NB4 (cell line): Measurements from ENCODE around the gene IZUMO4.
A peak's percentile ranks its signal among the peaks of the same experiment; 100 is the strongest.

ENCODE experiments used
- DNase-seq: peaks from one replicate; pipeline ENCODE4 v3.0.0; 2010; ENCODE audit warnings: low read depth
- H3K4me3 ChIP-seq: one replicate; pipeline ENCODE4 v1.5.1; 2011; ENCODE audit warnings: mild to moderate bottlenecking, low read depth, low read length, moderate library complexity
- CTCF ChIP-seq: IDR thresholded peaks from one replicate; pipeline ENCODE4 v1.5.1; 2012; ENCODE audit warnings: low read depth, low read length
- MAX ChIP-seq: IDR thresholded peaks from 2 replicates; pipeline ENCODE4 v1.6.1; 2011; ENCODE audit warnings: low read depth, low read length
- MYC ChIP-seq: IDR thresholded peaks from 2 replicates; pipeline ENCODE4 v1.6.1; 2011; ENCODE audit warnings: low read depth, low read length
- POLR2A ChIP-seq: IDR thresholded peaks from 2 replicates; pipeline ENCODE4 v1.6.1; 2011; ENCODE audit warnings: mild to moderate bottlenecking; ENCODE audit not compliant: insufficient read length; ENCODE audit errors: extremely low read depth

Gene IZUMO4, protein sequence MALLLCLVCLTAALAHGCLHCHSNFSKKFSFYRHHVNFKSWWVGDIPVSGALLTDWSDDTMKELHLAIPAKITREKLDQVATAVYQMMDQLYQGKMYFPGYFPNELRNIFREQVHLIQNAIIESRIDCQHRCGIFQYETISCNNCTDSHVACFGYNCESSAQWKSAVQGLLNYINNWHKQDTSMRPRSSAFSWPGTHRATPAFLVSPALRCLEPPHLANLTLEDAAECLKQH

GRCh38 chr19:2096480-2097202 lies at the start of gene IZUMO4:
Gene IZUMO4 (plus strand): TSS chr19:2096915. CDS start chr19:2096946, 31 bp downstream.
- TF ChIP-seq MYC (peak; percentile 16; the same call in 1 of the 2 replicates), MAX (peak; percentile 66), CTCF (peak; percentile 27), POLR2A (no peak)
- peak; percentile 93 for DNase-seq
- H3K4me3 ChIP-seq, result peak within 1 kb of the TSS; percentile 72

DNA sequence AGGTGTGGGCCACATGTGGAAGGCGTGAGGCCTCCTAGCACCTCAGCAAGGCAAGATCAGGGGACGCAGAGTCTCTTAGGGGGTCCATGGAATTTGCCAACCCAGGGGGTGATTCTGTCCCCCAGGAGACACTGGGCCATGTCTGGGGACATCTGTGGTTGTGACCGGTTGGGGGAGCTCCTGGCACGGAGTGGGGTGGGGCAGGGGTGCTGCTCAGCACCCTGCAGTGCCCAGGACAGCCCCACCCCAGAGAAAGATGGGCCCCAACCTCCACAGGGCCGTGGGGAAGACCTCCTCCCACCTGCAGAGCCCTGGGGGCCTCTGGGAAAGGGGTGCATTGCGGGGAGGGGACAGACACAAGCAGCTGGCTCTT lies 49.7 kb upstream of the IZUMO4 start:
- no peak for TF ChIP-seq MAX
- no peak for DNase-seq
- no peak overlapping the region for H3K4me3 ChIP-seq

DNA sequence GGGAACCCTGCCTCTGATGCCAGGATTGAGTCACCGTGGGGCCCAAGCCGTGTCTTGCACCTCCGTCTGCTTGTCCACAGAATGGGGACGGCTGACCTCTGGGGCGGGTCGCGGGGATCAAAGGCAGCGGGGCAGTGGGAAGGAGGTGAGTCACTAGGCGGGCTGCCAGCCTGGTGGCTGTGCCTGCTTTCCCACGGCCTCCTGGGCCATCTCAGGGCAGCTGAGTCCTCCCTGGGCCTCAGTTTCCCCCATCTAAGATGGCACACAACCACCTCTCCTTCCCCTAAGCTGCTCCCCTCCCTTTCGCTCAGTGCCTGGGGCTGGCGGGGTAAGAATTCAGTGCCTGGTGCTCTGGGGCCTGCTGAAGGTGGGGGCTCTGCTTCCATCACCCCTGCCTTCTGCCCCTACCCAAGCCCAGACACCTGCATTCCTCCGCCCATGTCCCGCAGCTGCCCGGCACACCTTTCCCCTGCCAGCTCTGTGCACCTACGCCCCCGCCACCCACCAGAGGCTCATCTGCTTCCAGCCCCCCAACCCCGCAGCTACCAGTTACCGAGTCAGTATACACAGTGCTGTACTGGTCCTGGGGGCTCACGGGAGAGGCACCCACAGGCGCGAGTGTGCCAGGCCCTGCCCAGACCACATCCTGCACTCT lies 49.1 kb upstream of the IZUMO4 start:
- DNase-seq, result peak; percentile 16

DNA sequence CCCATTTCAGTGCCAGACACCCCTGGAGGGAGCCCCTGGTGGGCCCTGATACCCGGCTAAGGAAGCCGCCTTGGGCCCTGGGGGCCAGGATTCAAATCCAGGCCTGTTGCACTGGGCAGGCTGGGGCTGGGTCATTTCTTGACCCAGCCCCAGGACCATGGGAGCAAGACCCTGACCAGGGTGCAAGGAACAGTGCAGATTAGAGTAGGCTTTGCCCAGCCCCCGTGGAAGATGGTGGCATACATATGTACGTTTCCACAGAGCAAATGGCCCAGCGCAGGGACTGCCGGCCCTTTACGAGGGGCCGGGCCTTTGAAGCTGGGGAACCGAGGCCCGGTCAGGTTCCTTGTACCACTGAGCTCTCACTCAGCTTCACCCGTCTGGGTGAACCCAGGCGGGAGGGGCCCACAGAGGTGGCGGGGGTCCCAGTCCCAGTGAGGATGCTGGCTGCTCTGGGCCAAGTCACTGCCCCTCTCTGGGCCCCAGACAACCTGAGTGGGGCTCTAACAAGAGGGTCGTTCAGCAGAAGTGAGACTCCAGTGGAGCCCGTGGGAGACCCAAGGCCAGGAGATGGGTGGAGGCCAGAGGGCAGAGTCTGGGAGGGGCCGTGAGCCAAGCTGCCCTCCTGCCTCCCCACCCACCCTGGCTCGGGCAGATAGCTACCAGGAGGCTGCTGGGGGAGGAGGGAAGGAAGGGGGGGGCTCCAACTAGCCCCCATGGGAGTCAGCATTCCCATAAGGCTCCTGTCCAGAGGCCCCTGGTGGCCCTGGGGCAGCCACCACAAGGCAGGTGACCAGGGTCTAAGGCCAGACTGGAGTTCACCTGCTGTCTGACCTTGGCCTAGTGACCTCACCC lies 48.4 kb upstream of the IZUMO4 start:
- H3K4me3 ChIP-seq, result no peak overlapping the region
- no peak for DNase-seq
- TF ChIP-seq POLR2A (no peak), CTCF (no peak), MYC (no peak), MAX (no peak)

More for the DNA sequence above, 49.1 kb upstream of the IZUMO4 start:
- TF ChIP-seq MAX, result no peak
- TF ChIP-seq MYC, result no peak
- no peak for TF ChIP-seq POLR2A
- no peak for TF ChIP-seq CTCF
- no peak overlapping the region for H3K4me3 ChIP-seq

- TF ChIP-seq POLR2A (no peak), MAX (no peak), CTCF (no peak), MYC (no peak)
- no peak for DNase-seq
- peak overlapping the region; percentile 68 for H3K4me3 ChIP-seq
Observed at GRCh38 chr19:2048959-2049740, 47.6 kb upstream of the IZUMO4 start.
